A549 (cell line): ENCODE data around the gene GSAP.

ENCODE experiments used
- CEBPB ChIP-seq, 2 experiments: fragments of >200 bp in 1 of 2; sonication (Bioruptor Twin) in 1 of 2; formaldehyde crosslinking in 1 of 2; IDR thresholded peaks; 2 replicates each; pipeline ENCODE4 v1.6.1; 2012 to 2016
- CTCF ChIP-seq: fragments of >200 bp; sonication (Bioruptor Twin); formaldehyde crosslinking; IDR thresholded peaks from 3 replicates; pipeline ENCODE4 v1.5.1; 2016
- ESRRA ChIP-seq: fragments of 150-350 bp; IDR thresholded peaks from 2 replicates; pipeline ENCODE4 v1.6.1; 2014; ENCODE audit warnings: mild to moderate bottlenecking, low read length, borderline replicate concordance
- JUN ChIP-seq, 2 experiments: fragments of >200 bp; sonication (Bioruptor Twin); formaldehyde crosslinking; IDR thresholded peaks; 2 replicates in 1 of 2; 3 replicates in 1 of 2; pipeline ENCODE4 v1.6.1; 2016 to 2017
- MAFK ChIP-seq: fragments of 450-650 bp; IDR thresholded peaks from 2 replicates; pipeline ENCODE4 v1.6.1; 2014; ENCODE audit not compliant: partially characterized antibody
- MAX ChIP-seq: IDR thresholded peaks from 2 replicates; pipeline ENCODE4 v1.6.1; 2012
- POLR2A ChIP-seq: IDR thresholded peaks from 2 replicates; pipeline ENCODE4 v1.6.1; 2012; ENCODE audit warnings: mild to moderate bottlenecking, low read length
- POLR2AphosphoS2 ChIP-seq: conservative IDR thresholded peaks from 2 replicates; pipeline ENCODE4 v1.6.1; 2012; ENCODE audit warnings: low read length, improper control_type of control experiment, inconsistent platforms
- RAD21 ChIP-seq, 2 experiments: fragments of >200 bp in 1 of 2; sonication (Bioruptor Twin) in 1 of 2; formaldehyde crosslinking in 1 of 2; IDR thresholded peaks in 1 of 2; conservative IDR thresholded peaks in 1 of 2; 2 replicates in 1 of 2; 3 replicates in 1 of 2; pipeline ENCODE4 v1.6.1; 2012 to 2018; ENCODE audit warnings: inconsistent platforms in 1 of 2
- REST ChIP-seq: fragments of 200-600 bp; sonication (generic); IDR thresholded peaks from 2 replicates; pipeline ENCODE4 v1.6.1; 2016; ENCODE audit warnings: antibody characterized with exemption, mild to moderate bottlenecking, moderate library complexity
- RNF2 ChIP-seq: fragments of 200-600 bp; sonication (generic); IDR thresholded peaks from 2 replicates; pipeline ENCODE4 v1.6.1; 2016; ENCODE audit warnings: low read depth, mild to moderate bottlenecking, antibody characterized with exemption, moderate library complexity, borderline replicate concordance
- ZC3H11A ChIP-seq: fragments of 450-650 bp; IDR thresholded peaks from 2 replicates; pipeline ENCODE4 v1.6.1; 2014; ENCODE audit warnings: antibody characterized with exemption, mild to moderate bottlenecking

GRCh38 chr7:77329466-77330168 is 86.5 kb downstream of the GSAP start:
- TF ChIP-seq CTCF (no peak), MAX (no peak), CEBPB (IDR thresholded peaks at IDR 0.05) (no peak), JUN (IDR thresholded peaks at IDR 0.05) (no peak), REST (no peak), MAFK (no peak), RNF2 (no peak), ZC3H11A (no peak), ESRRA (no peak), POLR2A (no peak), POLR2AphosphoS2 (no peak), RAD21 (conservative IDR thresholded peaks at IDR 0.05 in 1 of 2, IDR thresholded peaks at IDR 0.05 in 1 of 2) (no peak)
